ENCODE data around the gene ADGRG7. TPM values are rescaled to one million over a fixed set of nuclear protein-coding genes. Genes with fewer than 3 reads are reported as not detected.

Gene ADGRG7
- total RNA-seq, 3 donors from 2014 or later: not detected

- no peak overlapping the region for H3K4me3 ChIP-seq
- DNase-seq (ENCODE audit: low spot score in 2 of 2): no peak
- TF ChIP-seq POLR2A (IDR thresholded peaks at IDR 0.05) (no peak), POLR2AphosphoS5 (IDR thresholded peaks at IDR 0.05) (no peak)
- TF ChIP-seq, protein P1, sequence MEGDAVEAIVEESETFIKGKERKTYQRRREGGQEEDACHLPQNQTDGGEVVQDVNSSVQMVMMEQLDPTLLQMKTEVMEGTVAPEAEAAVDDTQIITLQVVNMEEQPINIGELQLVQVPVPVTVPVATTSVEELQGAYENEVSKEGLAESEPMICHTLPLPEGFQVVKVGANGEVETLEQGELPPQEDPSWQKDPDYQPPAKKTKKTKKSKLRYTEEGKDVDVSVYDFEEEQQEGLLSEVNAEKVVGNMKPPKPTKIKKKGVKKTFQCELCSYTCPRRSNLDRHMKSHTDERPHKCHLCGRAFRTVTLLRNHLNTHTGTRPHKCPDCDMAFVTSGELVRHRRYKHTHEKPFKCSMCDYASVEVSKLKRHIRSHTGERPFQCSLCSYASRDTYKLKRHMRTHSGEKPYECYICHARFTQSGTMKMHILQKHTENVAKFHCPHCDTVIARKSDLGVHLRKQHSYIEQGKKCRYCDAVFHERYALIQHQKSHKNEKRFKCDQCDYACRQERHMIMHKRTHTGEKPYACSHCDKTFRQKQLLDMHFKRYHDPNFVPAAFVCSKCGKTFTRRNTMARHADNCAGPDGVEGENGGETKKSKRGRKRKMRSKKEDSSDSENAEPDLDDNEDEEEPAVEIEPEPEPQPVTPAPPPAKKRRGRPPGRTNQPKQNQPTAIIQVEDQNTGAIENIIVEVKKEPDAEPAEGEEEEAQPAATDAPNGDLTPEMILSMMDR (IDR thresholded peaks at IDR 0.05): no peak
- no peaks in the 10 kb centered on the region for H3K27me3 ChIP-seq
- intact Hi-C loops (cut with DNase I; ENCODE audit: low total_unique reads): no loop called here
- no peak overlapping the region for H3K27ac ChIP-seq
- no peaks in the 10 kb centered on the region for H3K36me3 ChIP-seq
- H3K4me1 ChIP-seq: no peaks in the 10 kb centered on the region
- H3K9me3 ChIP-seq: no peaks in the 10 kb centered on the region
These were observed 18.0 kb upstream of the ADGRG7 start for GRCh38 chr3:100591411-100591810.

GRCh38 chr3:100600181-100601042 lies 9.0 kb upstream of the ADGRG7 start:
- H3K9me3 ChIP-seq: no peaks in the 10 kb centered on the region
- intact Hi-C loops (cut with DNase I; ENCODE audit: low total_unique reads): no loop called here
- no peaks in the 10 kb centered on the region for H3K4me1 ChIP-seq
- H3K27ac ChIP-seq: no peak overlapping the region
- DNase-seq (ENCODE audit: low spot score in 2 of 2): no peak
- H3K4me3 ChIP-seq: no peak overlapping the region
- H3K27me3 ChIP-seq: no peaks in the 10 kb centered on the region
- H3K36me3 ChIP-seq: no peaks in the 10 kb centered on the region
- TF ChIP-seq POLR2A (IDR thresholded peaks at IDR 0.05): no peak
- TF ChIP-seq, protein P1 (IDR thresholded peaks at IDR 0.05): no peak
- TF ChIP-seq POLR2AphosphoS5 (IDR thresholded peaks at IDR 0.05): no peak

- TF ChIP-seq, protein P1 (IDR thresholded peaks at IDR 0.05): no peak
- TF ChIP-seq POLR2AphosphoS5 (IDR thresholded peaks at IDR 0.05) (no peak), POLR2A (IDR thresholded peaks at IDR 0.05) (no peak)
- H3K4me1 ChIP-seq: no peaks in the 10 kb centered on the region
- no peaks in the 10 kb centered on the region for H3K36me3 ChIP-seq
- H3K27ac ChIP-seq: peak overlapping the region in 1 of 2 donors; percentile 21
- no peaks in the 10 kb centered on the region for H3K9me3 ChIP-seq
- peak overlapping the region in 1 of 3 donors; percentile 5 for H3K4me3 ChIP-seq
- H3K27me3 ChIP-seq: no peaks in the 10 kb centered on the region
- intact Hi-C loops (cut with DNase I; ENCODE audit: low total_unique reads): no loop called here
- no peak for DNase-seq (ENCODE audit: low spot score in 2 of 2)
These were observed 6.6 kb upstream of the ADGRG7 start for GRCh38 chr3:100602506-100603444.

DNA sequence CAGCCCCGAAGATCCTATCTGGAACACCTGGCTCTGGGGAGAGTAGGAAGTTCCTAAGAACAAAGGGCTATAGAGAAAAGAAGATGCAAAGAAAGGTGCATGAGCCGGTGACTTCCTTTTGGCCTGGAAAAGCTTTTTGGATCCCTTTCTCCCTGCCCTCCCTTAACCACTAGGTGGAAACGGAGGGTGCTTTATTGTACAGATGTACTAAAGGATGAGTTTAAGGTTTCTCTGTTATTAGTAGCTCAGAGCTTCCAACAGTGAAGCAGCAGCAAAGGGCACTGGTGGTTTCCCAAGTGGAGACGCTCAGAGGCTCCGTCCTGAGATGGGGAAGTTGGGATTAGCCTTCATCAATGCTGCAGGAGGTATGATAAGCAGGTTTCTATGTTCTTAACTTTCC lies 5.9 kb upstream of the ADGRG7 start:
- Histone ChIP-seq H3K9me3 (no peaks in the 10 kb centered on the region), H3K27ac (peak overlapping the region in 1 of 2 donors; percentile 21), H3K4me1 (no peaks in the 10 kb centered on the region), H3K36me3 (no peaks in the 10 kb centered on the region), H3K27me3 (no peaks in the 10 kb centered on the region), H3K4me3 (peak overlapping the region in 1 of 3 donors; percentile 5)
- TF ChIP-seq POLR2A (IDR thresholded peaks at IDR 0.05): no peak
- TF ChIP-seq POLR2AphosphoS5 (IDR thresholded peaks at IDR 0.05): no peak
- TF ChIP-seq, protein P1 (IDR thresholded peaks at IDR 0.05): no peak
- intact Hi-C loops (cut with DNase I; ENCODE audit: low total_unique reads): no loop called here
- no peak for DNase-seq (ENCODE audit: low spot score in 2 of 2)

Measured in breast epithelium (tissue), 4 donors.